Mucosa of descending colon (tissue), 3 donors: ENCODE results near the gene DENND1A. TPM values are rescaled to one million over a fixed set of nuclear protein-coding genes. Genes with fewer than 3 reads are reported as not detected.
A peak's percentile ranks its signal among the peaks of the same experiment; 100 is the strongest.

Experiments
- ATAC-seq: fragments of 200-7000 bp; cut with Tn5 transposase; one replicate; pipeline ENCODE4 v1.9.1; 2020; ENCODE audit warnings: mild to moderate bottlenecking, moderate library complexity
- DNase-seq, 3 donors: peaks; one replicate each; pipeline ENCODE4 v3.0.0-alpha.2; 2020
- H3K36me3 ChIP-seq: fragments of 200-600 bp; one replicate; pipeline ENCODE4 v1.8.0; 2021; ENCODE audit warnings: low read depth, mild to moderate bottlenecking
- H3K4me1 ChIP-seq: fragments of 200-600 bp; one replicate; pipeline ENCODE4 v1.8.0; 2021; ENCODE audit warnings: low read depth, mild to moderate bottlenecking
- H3K4me3 ChIP-seq: fragments of 200-600 bp; one replicate; pipeline ENCODE4 v1.8.0; 2021; ENCODE audit warnings: mild to moderate bottlenecking
- H3K9me3 ChIP-seq: fragments of 200-600 bp; one replicate; pipeline ENCODE4 v1.8.0; 2021; ENCODE audit warnings: mild to moderate bottlenecking
- CTCF ChIP-seq: fragments of 200-600 bp; IDR thresholded peaks from one replicate; pipeline ENCODE4 v1.8.0; 2022; ENCODE audit warnings: antibody characterized with exemption, mild to moderate bottlenecking
- intact Hi-C, 2 donors: fragments of 100-400 bp; cut with DNase I in 1 of 2; cut with micrococcal nuclease in 1 of 2; formaldehyde crosslinking; loops; one replicate each; pipeline versions ENCODE4 v1.11.0 to v1.11.1; 2022; cut with DNase I, micrococcal nuclease
- total RNA-seq, 3 donors: library from RNA; stranded (reverse); fragmentation: NEBNext Ultra II Directional in 2 of 3; extraction: Animal tissue kit (Norgen Biotek cat#: 25700) in 2 of 3; gene quantifications; one replicate each; pipeline versions ENCODE4 v1.2.1 to v1.2.4, GENCODE V29; 2021 to 2023
- donor health status: DM: no; HTN: no; CAD: no; lungs with moderate emphysema.
- donor health status: DM: no; HTN: no; CAD: no.
- donor health status: DM: no; HTN: yes; CAD: no.

DENND1A gene
- total RNA-seq, 3 donors from 2014 or later, result 32.8 to 50.0 (median 35.1) TPM

GRCh38 chr9:123353984-123354591 is 575.8 kb downstream of the DENND1A start:
- H3K9me3 ChIP-seq, result no peaks in the 10 kb centered on the region
- ATAC-seq (peak; percentile 74), DNase-seq (peak in 2 of 3 donors; percentile 79 to 81)
- intact Hi-C loops, result no loop called here
- H3K36me3 ChIP-seq, result no peaks in the 10 kb centered on the region
- peak; percentile 89 for TF ChIP-seq CTCF
- peaks cover 6% of the 10 kb centered on the region for H3K4me1 ChIP-seq
- H3K4me3 ChIP-seq, result no peak overlapping the region

GRCh38 chr9:123353041-123353440 is 576.9 kb downstream of the DENND1A start:
- Histone ChIP-seq H3K4me3 (no peak overlapping the region), H3K9me3 (no peaks in the 10 kb centered on the region), H3K36me3 (no peaks in the 10 kb centered on the region), H3K4me1 (peaks cover 6% of the 10 kb centered on the region)
- intact Hi-C loops, result no loop called here
- DNase-seq (no peak), ATAC-seq (no peak)
- no peak for TF ChIP-seq CTCF

- ATAC-seq (no peak), DNase-seq (peak in 1 of 3 donors; percentile 20)
- H3K4me3 ChIP-seq, result no peak overlapping the region
- no peaks in the 10 kb centered on the region for H3K9me3 ChIP-seq
- no peaks in the 10 kb centered on the region for H3K36me3 ChIP-seq
- intact Hi-C loops, result no loop called here
- H3K4me1 ChIP-seq, result peaks cover 6% of the 10 kb centered on the region
- TF ChIP-seq CTCF, result no peak
Observed at GRCh38 chr9:123350590-123351310, 579.2 kb downstream of the DENND1A start.

- peak; percentile 79 for TF ChIP-seq CTCF
- Histone ChIP-seq H3K4me1 (peaks cover 6% of the 10 kb centered on the region), H3K9me3 (no peaks in the 10 kb centered on the region), H3K36me3 (no peaks in the 10 kb centered on the region), H3K4me3 (no peak overlapping the region)
- intact Hi-C loops, result loop anchor here in 1 of 2 donors (10.0 kb wide), 1 partner anchor 255 kb away; no protein-coding TSS in a partner anchor
- DNase-seq (peak in 2 of 3 donors; percentile 49 to 80), ATAC-seq (peak; percentile 81)
Observed at GRCh38 chr9:123349691-123350480, 580.0 kb downstream of the DENND1A start.

GRCh38 chr9:123349033-123349432 is 580.9 kb downstream of the DENND1A start:
- H3K4me3 ChIP-seq, result no peak overlapping the region
- TF ChIP-seq CTCF, result no peak
- no peaks in the 10 kb centered on the region for H3K36me3 ChIP-seq
- H3K4me1 ChIP-seq, result peaks cover 4% of the 10 kb centered on the region
- intact Hi-C loops, result loop anchor here in 1 of 2 donors (10.0 kb wide), 1 partner anchor 254 kb away; no protein-coding TSS in a partner anchor
- H3K9me3 ChIP-seq, result no peaks in the 10 kb centered on the region
- no peak for ATAC-seq
- DNase-seq, result no peak
